LHCN-M2 (cell line): ENCODE results near the gene ETFDH. TPM values are rescaled to one million over a fixed set of nuclear protein-coding genes. Genes with fewer than 3 reads are reported as not detected.
"Not testable (repeated sequence)": the region's sequence is repeated elsewhere in the genome, so short reads cannot be mapped to it uniquely, and the experiment has no call there.

Source experiments
- DNase-seq: peaks from one replicate; pipeline ENCODE4 v3.0.0-alpha.2; 2012; ENCODE audit warnings: low read depth
- total RNA-seq: library from RNA; depleted of rRNA; stranded (reverse); fragments of >200 nt; gene quantifications from 2 replicates; pipeline ENCODE4 v1.2.3, GENCODE V29; 2014

The ETFDH gene
- total RNA-seq, 1 experiment from 2014 or later: 16.2 TPM

DNA sequence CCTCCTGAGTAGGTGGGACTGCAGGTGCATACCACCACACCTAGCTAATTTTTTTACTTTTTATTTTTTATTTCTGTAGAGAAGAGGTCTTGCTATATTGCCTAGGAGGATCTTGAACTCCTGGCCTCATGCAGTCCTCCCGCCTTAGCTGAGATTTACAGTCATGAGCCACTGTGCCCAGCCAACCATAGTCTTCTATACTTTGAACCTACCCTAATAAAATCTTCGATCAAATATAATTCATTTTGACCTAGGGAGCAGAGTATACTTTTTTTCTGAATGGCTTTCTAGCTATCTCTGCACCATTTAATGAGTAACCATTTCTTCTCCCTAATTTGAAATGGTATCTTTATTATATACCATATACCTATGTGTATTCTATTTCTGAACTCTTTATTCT lies 6.7 kb downstream of the ETFDH start:
- no peak for DNase-seq

DNA sequence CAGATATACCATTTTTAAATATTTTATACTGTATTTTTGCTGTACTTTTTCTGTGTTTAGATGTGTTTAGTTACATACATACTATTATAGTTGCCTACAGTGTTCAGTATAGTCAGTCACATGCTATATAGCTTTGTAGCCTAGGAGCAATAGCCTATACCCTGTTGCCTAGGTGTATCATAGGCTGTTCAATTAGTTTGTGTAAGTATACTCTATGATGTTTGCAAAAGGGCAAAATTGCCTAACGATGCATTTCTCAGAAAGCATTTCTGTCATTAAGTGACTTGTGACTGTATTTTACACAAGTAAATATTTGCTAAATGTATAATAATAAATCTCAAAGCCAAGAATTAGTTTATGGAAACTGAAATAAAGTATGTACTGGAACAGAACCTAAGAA lies 9.5 kb downstream of the ETFDH start:
- no peak for DNase-seq

DNA sequence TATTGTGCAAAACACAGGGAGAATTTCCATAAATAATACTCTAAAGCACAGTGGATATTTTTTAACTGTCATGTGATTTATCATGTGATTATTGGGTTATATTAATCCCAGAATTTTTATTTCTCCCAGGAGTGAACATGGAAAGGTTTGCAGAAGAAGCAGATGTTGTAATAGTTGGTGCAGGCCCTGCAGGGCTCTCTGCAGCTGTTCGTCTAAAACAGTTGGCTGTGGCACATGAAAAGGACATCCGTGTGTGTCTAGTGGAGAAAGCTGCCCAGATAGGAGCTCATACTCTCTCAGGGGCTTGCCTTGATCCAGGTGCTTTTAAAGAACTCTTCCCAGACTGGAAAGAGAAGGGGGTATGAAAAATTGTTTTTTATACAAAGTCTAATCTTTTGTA lies 10.0 kb downstream of the ETFDH start:
- peak; percentile 68 for DNase-seq

DNA sequence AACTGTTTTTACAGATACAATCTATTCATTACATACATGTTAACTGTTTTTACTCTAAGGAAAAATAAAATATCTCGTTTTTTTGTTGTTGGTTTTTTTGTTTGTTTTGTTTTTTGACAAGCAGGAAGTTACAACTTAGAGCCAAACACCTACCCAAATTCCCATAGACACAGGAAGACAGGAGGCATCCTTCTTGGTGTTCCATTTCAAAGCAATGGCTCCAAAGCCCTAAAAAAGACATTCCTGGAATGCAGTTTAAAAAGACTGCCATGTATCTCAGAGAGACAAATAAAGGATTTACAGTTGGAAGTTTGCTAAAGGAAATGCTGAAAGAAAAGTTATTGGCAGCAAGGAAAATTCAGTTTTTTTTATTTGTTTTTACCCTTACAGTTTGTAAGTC lies 16.7 kb downstream of the ETFDH start:
- DNase-seq: no peak

DNA sequence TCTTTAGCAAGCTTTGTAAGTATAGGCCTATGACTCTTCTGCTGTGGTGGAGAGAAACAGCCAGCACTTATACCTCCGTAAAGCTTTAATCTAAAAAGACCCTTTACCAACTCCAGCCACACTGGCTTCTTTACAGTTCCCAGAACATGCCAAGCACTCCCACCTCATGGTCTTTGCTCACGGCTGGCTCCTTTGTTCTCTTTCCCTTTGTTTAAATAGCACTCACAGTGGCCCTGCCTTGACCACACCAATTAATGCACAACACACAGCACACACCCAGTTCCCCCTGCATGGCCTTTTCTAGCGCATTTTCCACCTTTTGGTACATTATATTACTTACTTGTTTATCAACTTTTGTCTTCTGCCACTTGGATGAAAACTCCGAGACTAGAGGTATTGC lies 32.2 kb downstream of the ETFDH start:
- DNase-seq: no peak

DNA sequence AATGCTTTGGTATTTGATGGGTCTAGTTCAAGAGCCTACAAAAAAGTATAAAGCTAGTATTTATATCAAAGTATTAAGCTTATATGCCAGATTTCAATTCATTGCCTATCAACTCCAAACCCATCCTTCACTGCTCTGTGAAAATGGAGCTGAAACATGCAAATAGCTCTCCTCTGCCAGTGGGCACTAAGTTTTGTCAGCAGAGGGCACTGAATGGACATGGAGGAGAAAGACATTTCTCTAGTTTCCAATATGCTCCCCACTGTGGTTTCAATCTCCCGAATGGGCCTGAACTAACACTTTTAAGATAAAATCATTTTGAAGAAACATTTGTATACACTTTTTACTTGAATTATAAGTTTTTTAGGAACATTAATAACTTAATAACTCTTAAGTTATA lies 38.7 kb downstream of the ETFDH start:
- peak; percentile 18 for DNase-seq

DNA sequence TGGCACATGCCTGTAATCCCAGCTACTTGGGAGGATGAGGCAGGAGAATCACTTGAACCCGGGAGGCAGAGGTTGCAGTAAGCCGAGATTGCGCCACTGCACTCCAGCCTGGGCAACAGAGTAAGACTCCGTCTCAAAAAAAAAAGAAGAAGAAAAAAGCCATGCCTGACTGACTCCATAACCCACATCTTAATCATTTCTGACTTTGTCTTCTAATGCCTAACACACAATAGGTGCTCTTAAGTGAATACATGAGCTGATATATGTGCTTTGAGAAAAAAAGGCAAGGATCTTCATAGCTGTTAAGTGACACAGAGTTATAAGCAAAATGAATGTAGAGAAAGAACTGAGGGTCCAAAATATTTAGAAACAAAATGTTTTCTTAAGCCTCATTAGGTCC lies 40.5 kb downstream of the ETFDH start:
- not testable (repeated sequence) for DNase-seq

DNA sequence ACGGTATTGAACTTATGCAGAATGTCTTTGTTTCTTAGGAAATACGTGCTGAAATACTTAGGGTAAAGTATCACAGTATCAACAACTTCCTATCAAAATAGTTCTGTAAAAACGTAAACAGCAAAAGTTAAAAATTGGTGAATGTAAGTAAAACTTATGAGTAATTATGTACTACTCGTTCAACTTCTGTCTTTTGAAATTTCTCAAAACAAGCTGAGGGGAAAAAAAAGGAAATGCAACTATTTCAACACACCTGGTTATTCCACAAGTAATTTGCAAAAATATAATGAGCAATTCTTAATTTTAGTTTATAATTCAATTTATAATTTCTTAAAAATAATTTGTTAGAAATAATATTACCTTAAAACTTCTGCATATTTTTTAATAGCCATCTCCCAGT lies 42.8 kb downstream of the ETFDH start:
- DNase-seq: no peak

DNA sequence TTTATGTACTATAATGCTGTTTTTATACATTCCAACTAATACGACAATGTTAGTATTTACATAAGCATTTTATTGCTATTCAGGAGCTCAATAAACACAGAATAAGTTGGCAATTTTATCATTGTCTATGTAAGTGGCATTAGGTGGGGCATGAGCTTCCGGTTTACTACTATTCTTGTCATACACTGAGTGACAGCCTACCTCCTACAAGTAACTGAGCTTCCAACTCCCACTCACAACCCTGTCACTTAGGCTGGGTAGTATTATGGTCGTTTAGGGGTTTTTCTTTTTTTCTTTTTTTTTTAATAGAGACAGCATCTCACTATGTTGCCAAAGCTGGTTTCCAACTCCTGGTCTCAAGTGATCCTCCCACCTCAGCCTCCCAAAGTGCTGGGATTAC lies 43.7 kb downstream of the ETFDH start:
- DNase-seq: no peak

DNA sequence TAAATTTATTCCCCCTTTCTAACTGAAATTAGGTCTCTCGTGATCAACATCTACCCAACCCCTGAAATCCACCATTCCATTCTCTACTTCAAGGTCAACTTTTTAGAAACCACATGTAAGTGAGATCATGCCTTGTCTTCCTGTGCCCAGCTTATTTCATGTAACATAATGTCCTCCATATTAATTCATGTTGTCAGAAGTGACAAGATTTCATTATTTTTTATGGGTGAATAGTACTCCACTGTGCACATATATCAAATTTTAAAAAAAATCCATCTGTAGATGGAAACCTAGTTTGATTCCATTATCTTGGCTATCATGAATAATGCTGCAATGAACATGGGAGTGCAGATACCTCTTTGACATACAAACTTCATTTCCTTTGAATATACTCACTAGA lies 49.6 kb downstream of the ETFDH start:
- DNase-seq: no peak

DNA sequence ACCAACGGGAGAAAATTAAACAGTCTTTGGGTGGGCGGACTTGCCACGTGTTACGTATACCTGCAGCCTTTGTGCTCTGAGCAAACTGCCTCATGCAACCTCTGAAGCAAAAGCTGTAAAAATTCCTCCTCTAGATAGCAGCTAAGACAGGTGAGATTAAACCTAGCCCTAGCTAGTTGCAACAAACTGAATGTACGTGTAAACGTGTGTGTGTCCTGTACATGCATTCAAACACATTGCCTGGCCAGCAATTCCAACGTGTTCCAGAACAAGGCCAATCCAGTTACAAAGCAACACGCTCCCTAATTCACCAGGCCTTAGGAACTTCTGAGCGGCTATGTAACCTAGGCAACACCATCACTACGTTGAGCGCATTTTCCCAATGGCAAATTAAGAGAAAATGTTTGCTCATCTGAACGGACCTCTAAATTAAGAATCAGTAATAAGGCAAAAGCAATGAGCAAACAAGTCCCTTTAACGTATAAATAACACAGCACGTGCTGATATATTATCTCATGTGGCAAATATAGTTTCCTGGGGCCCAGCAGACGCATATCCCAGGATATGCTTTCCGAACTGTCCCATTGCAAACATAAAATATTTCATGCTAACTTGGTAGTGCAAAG lies 50.3 kb downstream of the ETFDH start:
- peak; percentile 46 for DNase-seq

DNA sequence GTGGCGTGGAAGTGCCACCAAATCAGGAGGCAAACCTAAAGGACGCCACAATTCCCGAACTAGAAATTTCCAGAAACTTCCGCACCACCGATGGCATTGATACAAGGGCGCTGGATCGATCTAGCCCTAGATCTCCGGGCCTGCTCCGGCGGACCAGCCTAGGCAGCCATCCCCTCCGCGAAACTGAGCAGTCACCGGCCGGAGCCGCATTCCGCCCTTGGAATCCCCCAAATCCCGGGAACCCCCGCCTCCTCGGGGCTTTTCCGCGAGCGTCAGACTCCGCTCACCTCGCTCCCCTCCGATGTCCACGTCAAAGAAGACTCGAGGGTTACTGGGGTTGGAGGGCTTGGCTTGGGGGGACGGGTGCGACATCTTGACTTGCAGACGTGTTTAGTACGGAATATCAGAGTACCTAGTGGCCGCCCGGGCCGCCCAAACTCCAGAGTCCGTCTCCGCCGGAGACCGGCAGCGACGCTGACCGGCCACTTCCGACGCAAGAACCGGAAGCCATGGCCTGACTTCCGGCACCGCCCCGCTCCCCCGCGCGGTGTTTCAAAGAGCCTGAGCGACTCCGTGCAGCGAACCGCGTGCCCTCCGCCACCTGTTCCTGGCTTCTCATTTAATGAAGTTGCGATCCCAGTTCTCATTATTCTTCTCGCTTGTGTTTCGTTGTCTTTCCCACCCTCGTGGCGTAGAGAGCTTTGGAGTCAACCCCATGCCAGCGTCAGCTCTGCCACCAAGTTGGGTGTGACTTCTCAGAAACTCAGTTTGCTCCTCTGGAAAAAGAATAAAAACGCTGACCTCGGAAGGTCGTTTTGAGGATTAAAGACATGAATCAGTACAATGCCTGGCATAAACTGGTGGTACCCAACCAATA lies 51.1 kb downstream of the ETFDH start, which contains the start of gene PPID:
PPID (minus strand) TSS at position 480 of the 877 bp plus-strand sequence; CDS start at position 372, 108 bp downstream.
- peak; percentile 82 for DNase-seq

DNA sequence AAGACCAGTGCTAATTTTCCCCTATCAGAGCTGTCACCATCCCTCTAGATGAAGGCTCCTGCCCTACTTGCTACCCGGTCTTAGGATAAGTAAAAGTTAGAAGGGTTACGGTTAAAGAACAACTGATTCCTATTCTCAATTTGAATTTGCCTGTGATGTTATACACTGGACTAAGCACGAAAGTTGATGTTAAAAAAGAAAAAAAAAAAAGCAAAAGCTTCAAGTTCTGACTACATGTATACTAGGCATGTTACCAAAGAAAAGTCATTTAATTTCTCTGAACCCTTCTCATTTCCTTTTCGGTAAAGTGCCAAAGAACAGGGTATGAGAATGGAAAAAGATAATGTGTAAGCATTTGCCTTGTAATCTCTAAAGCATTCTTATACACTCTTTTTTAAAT lies 52.5 kb downstream of the ETFDH start:
- no peak for DNase-seq

DNA sequence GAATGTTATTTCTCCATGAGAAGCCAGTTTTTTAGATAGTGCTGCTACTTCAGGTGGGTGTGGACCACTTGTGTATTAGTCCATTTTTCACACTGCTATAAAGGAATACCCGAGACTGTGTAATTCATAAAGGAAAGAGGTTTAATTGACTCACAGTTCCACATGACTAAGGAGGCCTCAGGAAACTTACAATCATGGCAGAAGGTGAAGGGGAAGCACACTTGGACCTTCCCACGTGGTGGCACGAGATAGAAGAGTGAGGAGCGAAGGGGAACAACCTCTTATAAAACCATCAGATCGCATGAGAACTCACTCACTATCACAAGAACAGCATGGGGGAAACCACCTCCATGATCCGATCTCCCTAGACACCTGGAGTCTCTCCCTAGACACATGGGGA lies 54.5 kb downstream of the ETFDH start:
- no peak for DNase-seq

DNA sequence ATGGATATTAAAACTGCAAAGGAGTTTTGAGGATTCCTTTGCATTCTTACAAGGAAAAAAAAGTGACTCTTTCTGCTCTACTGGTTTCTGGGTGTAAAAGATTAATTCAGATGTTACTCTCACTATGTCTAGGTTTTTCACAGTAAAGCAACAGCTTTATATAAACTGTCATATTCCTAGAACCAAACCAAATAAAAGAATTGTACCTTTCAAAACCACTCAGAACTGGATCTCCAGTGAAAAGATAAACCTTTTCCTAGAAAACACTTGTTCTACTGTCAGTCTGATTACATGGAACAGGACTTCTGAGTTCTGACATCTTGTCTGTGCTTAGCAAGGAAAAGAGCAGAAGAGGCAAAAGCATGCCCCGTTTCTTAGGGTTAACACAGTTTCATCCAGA lies 56.1 kb downstream of the ETFDH start:
- no peak for DNase-seq

DNA sequence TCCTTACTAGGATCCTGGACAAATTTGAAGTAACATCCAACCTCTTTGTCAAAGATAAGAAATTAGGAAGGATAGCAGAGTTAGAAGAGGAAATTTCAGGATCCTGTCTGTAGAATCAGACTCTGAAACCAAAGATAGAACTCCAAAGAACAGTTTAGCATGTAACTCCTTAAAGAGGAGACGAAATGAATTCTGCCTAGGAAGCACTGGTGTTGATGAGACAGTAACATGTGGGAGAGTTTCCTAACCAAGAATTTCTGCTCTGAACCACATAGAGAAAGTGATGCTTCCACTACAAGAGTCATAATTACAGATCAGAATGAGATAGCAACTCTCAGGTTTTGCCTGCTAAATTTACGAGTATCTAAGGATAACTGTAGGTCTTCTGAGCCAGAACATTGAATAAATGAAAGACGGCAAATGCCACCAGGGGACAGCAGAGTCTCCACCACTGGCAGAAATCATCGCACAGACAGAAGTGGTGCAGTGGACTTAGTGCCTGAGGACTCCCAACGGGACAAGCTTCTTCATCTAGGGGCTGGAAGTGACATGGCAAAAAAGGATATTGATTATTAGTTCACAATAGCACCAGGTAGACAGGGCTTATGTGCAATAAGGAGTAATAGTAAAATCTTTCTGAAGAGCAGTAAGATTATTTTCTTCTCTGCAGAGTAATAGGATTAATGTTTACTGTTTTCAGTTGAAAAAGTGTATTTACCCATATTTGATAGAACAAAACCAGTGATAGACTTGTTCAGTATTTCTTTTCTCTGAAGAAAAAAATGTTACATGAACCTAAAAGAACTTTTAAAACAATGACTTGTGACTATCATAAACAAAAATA lies 57.8 kb downstream of the ETFDH start:
- DNase-seq: peak; percentile 66

DNA sequence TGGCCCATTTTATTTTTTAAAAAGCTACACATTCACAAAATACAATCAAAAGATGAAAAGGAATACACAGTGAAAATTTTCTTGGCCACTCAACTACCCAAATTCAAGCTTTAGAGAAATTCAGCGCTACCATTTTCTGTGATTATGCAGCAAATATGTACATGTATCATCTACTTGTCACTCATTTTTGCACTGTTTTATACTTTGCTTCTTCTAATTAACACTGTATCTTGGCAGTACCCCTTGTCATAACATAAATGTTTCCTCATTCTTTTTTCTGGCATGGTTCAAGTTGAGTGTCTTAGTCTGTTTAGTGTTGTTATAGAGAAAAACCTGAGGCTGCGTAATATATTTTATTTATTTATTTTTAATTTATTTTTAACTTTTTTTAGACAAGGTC lies 66.8 kb downstream of the ETFDH start:
- DNase-seq: no peak

DNA sequence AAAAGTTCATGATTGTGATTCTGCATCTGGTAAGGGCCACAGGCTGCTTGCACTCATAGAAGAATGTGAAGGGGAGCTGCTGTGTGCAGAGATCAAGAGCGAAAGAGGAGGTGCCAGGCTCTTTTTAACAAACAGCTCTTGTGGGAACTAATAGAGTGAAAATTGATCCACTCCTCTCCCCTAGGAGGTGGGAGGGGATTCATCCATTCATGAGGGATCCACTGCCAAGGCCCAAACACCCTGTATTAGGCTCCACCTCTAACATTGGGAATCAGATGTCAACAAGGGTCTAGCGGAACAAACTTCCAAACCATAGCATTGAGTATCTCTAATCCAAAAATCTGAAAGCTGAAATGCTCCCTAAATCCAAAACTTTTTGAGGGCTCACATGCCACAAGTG lies 67.5 kb downstream of the ETFDH start:
- no peak for DNase-seq

DNA sequence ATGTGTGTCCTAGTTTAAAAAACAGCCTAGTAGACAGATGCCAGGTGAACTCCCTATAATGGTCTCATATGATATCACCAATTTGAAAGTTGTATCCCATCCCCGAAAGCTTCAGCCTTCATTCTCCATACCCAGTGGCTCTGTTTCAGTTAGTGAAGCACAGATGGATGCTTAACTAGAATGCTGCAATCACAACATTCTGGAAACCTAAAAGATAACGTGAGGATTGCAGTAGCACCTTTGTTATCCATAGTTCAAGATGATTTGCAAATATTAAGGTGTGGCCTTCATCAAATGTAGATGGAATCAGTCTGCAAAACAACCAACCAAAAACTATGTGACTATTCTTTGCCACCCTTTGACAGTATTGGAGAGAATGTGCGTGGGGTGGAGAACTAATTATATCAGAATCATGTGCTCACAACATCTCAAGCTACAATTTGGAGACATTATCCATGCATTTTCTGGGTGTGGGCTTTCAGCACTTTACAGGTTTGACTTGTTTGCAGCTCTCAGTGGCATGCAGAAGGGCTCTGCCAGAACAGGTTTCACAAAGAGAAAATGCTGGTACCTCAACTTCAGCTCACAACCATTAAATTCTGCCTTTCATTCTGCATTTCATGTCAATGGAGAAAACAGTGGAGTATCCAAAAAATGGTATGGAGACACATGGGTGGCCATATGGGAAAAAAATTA lies 69.4 kb downstream of the ETFDH start:
- no peak for DNase-seq

DNA sequence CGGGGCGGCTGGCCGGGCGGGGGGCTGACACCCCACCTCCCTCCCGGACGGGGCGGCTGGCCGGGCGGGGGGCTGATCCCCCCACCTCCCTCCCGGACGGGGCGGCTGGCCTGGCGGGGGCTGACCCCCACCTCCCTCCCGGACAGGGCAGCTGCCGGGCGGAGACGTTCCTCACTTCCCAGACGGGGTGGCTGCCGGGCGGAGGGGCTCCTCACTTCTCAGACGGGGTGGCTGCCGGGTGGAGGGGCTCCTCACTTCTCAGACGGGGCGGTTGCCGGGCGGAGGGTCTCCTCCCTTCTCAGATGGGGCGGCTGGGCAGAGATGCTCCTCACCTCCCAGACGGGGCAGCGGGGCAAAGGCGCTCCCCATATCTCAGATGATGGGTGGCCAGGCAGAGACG lies 74.4 kb downstream of the ETFDH start:
- not testable (repeated sequence) for DNase-seq

DNA sequence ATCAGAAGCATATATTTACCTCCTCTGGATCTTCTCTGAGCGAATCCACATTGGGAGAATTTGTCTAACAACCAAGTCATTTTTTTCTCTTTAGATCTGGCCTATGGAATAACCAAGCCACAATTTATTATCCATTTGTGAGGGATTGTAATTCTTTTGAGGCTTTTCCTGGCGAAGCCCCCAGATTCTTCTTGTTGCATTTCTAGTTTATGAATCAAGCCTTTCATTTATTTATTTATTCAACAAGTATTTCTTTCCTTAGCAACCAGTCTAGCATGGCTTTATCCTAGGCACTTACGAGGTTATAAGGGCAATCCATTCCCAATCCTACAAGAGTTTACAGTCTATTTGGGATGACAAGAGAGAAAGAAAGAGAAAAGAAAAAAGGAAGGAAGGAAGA lies 78.3 kb downstream of the ETFDH start:
- DNase-seq: peak; percentile 45
